Caco-2 (cell line): ENCODE measurements around the gene GPC6. TPM values are rescaled to one million over a fixed set of nuclear protein-coding genes. Genes with fewer than 3 reads are reported as not detected.

Experiments used
- BruUV-seq: library from RNA; stranded (reverse); fragments of 400-500 nt; replicated peaks from 2 replicates; lab custom pipeline; 2021; lab: Mats Ljungman, UMichigan
- CTCF ChIA-PET: fragments of 300-600 bp; sonication (Branson Sonifier 250); formaldehyde crosslinking; loops from one replicate; lab custom pipeline; 2022; ENCODE audit warnings: antibody characterized with exemption; lab: Charles Lee
- POLR2A ChIA-PET: fragments of 300-600 bp; sonication (Branson Sonifier 250); formaldehyde crosslinking; loops from one replicate; lab custom pipeline; 2022; ENCODE audit warnings: antibody characterized with exemption; lab: Charles Lee
- DNase-seq, 2 experiments: peaks; one replicate each; pipeline versions ENCODE4 v3.0.0 to v3.0.0-alpha.2; 2020 to 2022
- H3K27me3 ChIP-seq: replicated peaks from 2 replicates; pipeline ENCODE4 v1.6.0; 2011; ENCODE audit warnings: low read length; ENCODE audit not compliant: control insufficient read depth, insufficient read depth
- H3K36me3 ChIP-seq: 2 replicates; pipeline ENCODE4 v1.5.1; 2011; ENCODE audit warnings: low read length; ENCODE audit not compliant: control insufficient read depth, insufficient read depth
- H3K4me1 ChIP-seq: fragments of 250-450 bp; sonication (Bioruptor Pico); 2 replicates; pipeline ENCODE4 v1.5.1; 2020; ENCODE audit warnings: mild to moderate bottlenecking
- H3K4me3 ChIP-seq: 2 replicates; pipeline ENCODE4 v1.5.1; 2011; ENCODE audit warnings: low read depth, mild to moderate bottlenecking, control low read depth, low read length
- H3K9me3 ChIP-seq: fragments of 250-450 bp; sonication (Bioruptor Pico); 2 replicates; pipeline ENCODE4 v1.5.1; 2020; ENCODE audit warnings: mild to moderate bottlenecking, moderate library complexity
- H3K27ac Mint-ChIP-seq: one replicate; pipeline ENCODE4 v1.8.0; 2022; ENCODE audit warnings: mixed read lengths; ENCODE audit not compliant: unreplicated experiment
- H3K27me3 Mint-ChIP-seq: one replicate; pipeline ENCODE4 v1.8.0; 2022; ENCODE audit warnings: mixed read lengths; ENCODE audit not compliant: insufficient read depth, unreplicated experiment
- H3K36me3 Mint-ChIP-seq: one replicate; pipeline ENCODE4 v1.8.0; 2022; ENCODE audit warnings: mild to moderate bottlenecking, mixed read lengths; ENCODE audit not compliant: insufficient read depth, unreplicated experiment
- H3K4me1 Mint-ChIP-seq: one replicate; pipeline ENCODE4 v1.8.0; 2022; ENCODE audit warnings: low read depth, mixed read lengths; ENCODE audit not compliant: unreplicated experiment
- H3K4me3 Mint-ChIP-seq: one replicate; pipeline ENCODE4 v1.8.0; 2022; ENCODE audit warnings: mild to moderate bottlenecking, moderate library complexity, mixed read lengths; ENCODE audit not compliant: unreplicated experiment
- H3K9me3 Mint-ChIP-seq: one replicate; pipeline ENCODE4 v1.8.0; 2022; ENCODE audit warnings: mixed read lengths; ENCODE audit not compliant: unreplicated experiment
- intact Hi-C: fragments of 100-400 bp; cut with micrococcal nuclease; formaldehyde crosslinking; loops from one replicate; pipeline ENCODE4 v1.10.0; 2022; ENCODE audit not compliant: unreplicated experiment
- total RNA-seq: library from RNA; stranded (reverse); gene quantifications from 2 replicates; pipeline ENCODE4 v1.2.3, GENCODE V29; 2022
- TF ChIP-seq, protein P1 (sequence below), 2 experiments: fragments of 200-600 bp in 1 of 2; IDR thresholded peaks; 1 replicate in 1 of 2; 2 replicates in 1 of 2; pipeline versions ENCODE4 v1.5.1 to v1.8.0; 2011 to 2022; ENCODE audit warnings: antibody characterized with exemption in 1 of 2, control low read depth in 1 of 2, inconsistent platforms in 1 of 2, low read depth in 1 of 2, low read length in 1 of 2, mild to moderate bottlenecking in 1 of 2, moderate library complexity in 1 of 2; ENCODE audit not compliant: insufficient read depth in 1 of 2, severe bottlenecking in 1 of 2, unreplicated experiment in 1 of 2

GPC6 gene
- total RNA-seq, 1 experiment from 2014 or later: 0.16 TPM

DNA sequence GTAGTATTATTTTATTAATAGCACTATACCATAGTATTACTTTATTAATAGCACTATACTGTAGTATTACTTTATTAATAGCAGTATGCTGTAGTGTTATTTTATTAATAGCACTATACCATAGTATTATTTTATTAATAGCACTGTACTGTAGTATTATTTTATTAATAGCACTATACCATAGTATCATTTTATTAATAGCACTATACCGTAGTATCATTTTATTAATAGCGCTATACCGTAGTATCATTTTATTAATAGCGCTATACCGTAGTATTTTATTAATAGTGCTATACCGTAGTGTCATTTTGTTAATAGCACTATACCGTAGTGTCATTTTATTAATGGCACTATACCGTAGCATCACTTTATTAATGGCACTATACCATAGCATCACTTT is 191.8 kb downstream of the GPC6 start:
- H3K4me1 ChIP-seq: no peaks in the 10 kb centered on the region
- no peak overlapping the region for H3K4me3 ChIP-seq
- no peaks in the 10 kb centered on the region for H3K36me3 ChIP-seq
- no TSS peak for BruUV-seq
- Mint-ChIP-seq H3K36me3 (no peaks in the 10 kb centered on the region), H3K9me3 (no peaks in the 10 kb centered on the region), H3K4me3 (no peak overlapping the region), H3K27me3 (peaks cover 2% of the 10 kb centered on the region), H3K27ac (no peak overlapping the region), H3K4me1 (no peaks in the 10 kb centered on the region)
- TF ChIP-seq, protein P1, sequence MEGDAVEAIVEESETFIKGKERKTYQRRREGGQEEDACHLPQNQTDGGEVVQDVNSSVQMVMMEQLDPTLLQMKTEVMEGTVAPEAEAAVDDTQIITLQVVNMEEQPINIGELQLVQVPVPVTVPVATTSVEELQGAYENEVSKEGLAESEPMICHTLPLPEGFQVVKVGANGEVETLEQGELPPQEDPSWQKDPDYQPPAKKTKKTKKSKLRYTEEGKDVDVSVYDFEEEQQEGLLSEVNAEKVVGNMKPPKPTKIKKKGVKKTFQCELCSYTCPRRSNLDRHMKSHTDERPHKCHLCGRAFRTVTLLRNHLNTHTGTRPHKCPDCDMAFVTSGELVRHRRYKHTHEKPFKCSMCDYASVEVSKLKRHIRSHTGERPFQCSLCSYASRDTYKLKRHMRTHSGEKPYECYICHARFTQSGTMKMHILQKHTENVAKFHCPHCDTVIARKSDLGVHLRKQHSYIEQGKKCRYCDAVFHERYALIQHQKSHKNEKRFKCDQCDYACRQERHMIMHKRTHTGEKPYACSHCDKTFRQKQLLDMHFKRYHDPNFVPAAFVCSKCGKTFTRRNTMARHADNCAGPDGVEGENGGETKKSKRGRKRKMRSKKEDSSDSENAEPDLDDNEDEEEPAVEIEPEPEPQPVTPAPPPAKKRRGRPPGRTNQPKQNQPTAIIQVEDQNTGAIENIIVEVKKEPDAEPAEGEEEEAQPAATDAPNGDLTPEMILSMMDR (IDR thresholded peaks at IDR 0.05; ENCODE audit: insufficient read depth in 1 of 2, low read depth in 1 of 2, low read length in 1 of 2, severe bottlenecking in 1 of 2, unreplicated experiment in 1 of 2): no peak
- DNase-seq: no peak
- CTCF ChIA-PET: no interaction called here
- intact Hi-C loops: no loop called here
- no peaks in the 10 kb centered on the region for H3K27me3 ChIP-seq
- H3K9me3 ChIP-seq: peaks cover 5% of the 10 kb centered on the region; the same call in 1 of the 2 replicates
- POLR2A ChIA-PET: no interaction called here

DNA sequence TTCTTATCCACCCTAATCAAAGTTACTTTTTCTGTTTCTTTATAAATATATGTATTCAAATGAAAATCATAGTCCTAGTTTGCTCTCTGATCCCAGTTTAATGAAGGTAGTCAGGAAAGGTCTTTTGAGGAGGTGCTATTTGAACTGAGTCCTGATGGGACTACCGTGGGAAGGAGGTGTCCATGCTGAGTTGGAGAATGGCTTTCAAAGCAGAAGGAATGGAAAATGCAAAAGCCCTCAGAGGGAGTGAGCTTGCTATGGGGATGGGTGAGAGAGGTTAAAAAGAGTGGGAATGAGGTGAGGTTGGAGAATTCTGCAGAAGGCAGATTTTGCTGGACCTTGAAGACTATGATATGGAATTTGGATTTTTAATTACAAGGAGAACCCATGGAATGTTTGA is 193.6 kb downstream of the GPC6 start:
- H3K4me1 ChIP-seq: no peaks in the 10 kb centered on the region
- H3K4me3 Mint-ChIP-seq: no peak overlapping the region
- DNase-seq: no peak
- H3K9me3 ChIP-seq: peaks cover 5% of the 10 kb centered on the region; the same call in 1 of the 2 replicates
- H3K9me3 Mint-ChIP-seq: no peaks in the 10 kb centered on the region
- H3K4me3 ChIP-seq: no peak overlapping the region
- no peaks in the 10 kb centered on the region for H3K36me3 Mint-ChIP-seq
- no TSS peak for BruUV-seq
- POLR2A ChIA-PET: no interaction called here
- TF ChIP-seq, protein P1 (IDR thresholded peaks at IDR 0.05; ENCODE audit: insufficient read depth in 1 of 2, low read depth in 1 of 2, low read length in 1 of 2, severe bottlenecking in 1 of 2, unreplicated experiment in 1 of 2): no peak
- CTCF ChIA-PET: no interaction called here
- peaks cover 2% of the 10 kb centered on the region for H3K27me3 Mint-ChIP-seq
- intact Hi-C loops: no loop called here
- no peaks in the 10 kb centered on the region for H3K36me3 ChIP-seq
- H3K27ac Mint-ChIP-seq: no peak overlapping the region
- H3K4me1 Mint-ChIP-seq: no peaks in the 10 kb centered on the region
- no peaks in the 10 kb centered on the region for H3K27me3 ChIP-seq

DNA sequence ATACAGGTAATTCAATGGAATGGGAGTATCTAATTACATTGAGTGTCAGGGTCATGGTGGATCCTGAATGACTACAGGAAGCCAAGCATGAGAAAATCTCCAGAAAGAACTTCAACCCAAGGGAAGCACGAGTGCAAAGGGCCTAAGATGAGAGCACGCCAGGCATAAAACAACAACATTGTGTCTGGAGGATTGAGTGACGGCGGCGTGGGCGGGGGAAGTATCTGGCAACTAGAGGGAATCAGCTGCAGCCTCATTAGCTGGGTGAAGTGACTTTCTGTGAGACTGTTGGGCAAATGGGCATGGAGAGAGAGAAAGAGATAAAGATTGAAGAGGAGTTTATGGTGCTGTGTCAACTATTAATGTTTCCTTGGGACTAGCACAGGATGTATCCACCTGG is 194.3 kb downstream of the GPC6 start:
- Mint-ChIP-seq H3K27me3 (peaks cover 2% of the 10 kb centered on the region), H3K4me3 (no peak overlapping the region), H3K4me1 (no peaks in the 10 kb centered on the region), H3K27ac (no peak overlapping the region), H3K9me3 (no peaks in the 10 kb centered on the region), H3K36me3 (no peaks in the 10 kb centered on the region)
- CTCF ChIA-PET: no interaction called here
- Histone ChIP-seq H3K27me3 (no peaks in the 10 kb centered on the region), H3K9me3 (peaks cover 5% of the 10 kb centered on the region; the same call in 1 of the 2 replicates), H3K4me3 (no peak overlapping the region), H3K4me1 (no peaks in the 10 kb centered on the region), H3K36me3 (no peaks in the 10 kb centered on the region)
- POLR2A ChIA-PET: no interaction called here
- TF ChIP-seq, protein P1 (IDR thresholded peaks at IDR 0.05; ENCODE audit: insufficient read depth in 1 of 2, low read depth in 1 of 2, low read length in 1 of 2, severe bottlenecking in 1 of 2, unreplicated experiment in 1 of 2): no peak
- DNase-seq: no peak
- no TSS peak for BruUV-seq
- intact Hi-C loops: no loop called here
